Measurements from ENCODE around the gene DLGAP5.

The DLGAP5 gene

DNA sequence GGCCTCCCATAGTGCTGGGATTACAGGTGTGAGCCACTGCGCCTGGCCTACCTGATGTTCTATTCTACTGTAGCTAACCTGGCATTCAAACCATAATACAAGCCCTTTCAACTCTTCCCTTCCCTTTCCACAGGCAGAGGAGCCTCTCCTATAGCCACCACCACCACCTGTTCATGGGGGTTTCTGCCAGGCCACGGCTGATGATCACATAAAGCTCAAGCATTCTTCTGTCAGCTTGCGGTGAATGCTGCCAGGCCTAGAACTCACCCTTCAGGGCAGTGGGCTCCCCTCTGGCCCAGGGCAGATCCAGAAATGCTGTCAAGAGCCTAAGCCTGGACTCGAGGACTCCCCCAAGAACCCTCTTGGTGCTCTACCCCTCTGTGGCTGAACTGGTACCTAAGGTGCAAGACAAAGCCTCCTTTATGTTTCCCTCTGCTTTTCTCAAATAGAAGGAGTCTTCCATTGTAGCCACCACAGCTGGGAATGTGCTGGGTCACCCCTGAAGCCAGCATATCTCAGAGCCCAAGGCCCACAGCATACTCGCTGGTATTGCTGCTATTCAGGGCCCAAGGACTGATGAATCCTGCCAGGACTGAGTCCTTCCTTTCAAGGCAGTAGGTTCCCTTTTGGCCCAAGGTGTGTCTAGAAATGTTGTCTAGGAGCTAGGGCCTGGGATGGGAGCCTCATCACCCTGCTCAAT, 3.4 kb upstream of the DLGAP5 start:
- Histone ChIP-seq H3K9me3 (ENCODE audit: insufficient read depth, low read length) (no peaks in the 10 kb centered on the region), H3K27ac (ENCODE audit: low read length) (no peak overlapping the region), H3K27me3 (ENCODE audit: low read depth, low read length) (no peaks in the 10 kb centered on the region), H4K20me1 (ENCODE audit: insufficient read depth, low read length) (no peaks in the 10 kb centered on the region), H3K79me2 (ENCODE audit: low read length) (peaks cover 16% of the 10 kb centered on the region), H3K9ac (ENCODE audit: low read length) (no peak overlapping the region), H2AFZ (ENCODE audit: low read depth, low read length) (no peak overlapping the region), H3K4me3 (ENCODE audit: low read length) (no peak overlapping the region), H3K4me1 (ENCODE audit: low read length) (peaks cover 13% of the 10 kb centered on the region), H3K4me2 (ENCODE audit: low read length) (no peak overlapping the region), H3K36me3 (replicated peaks; ENCODE audit: low read depth, low read length) (no peaks in the 10 kb centered on the region)
- TF ChIP-seq, protein P1, sequence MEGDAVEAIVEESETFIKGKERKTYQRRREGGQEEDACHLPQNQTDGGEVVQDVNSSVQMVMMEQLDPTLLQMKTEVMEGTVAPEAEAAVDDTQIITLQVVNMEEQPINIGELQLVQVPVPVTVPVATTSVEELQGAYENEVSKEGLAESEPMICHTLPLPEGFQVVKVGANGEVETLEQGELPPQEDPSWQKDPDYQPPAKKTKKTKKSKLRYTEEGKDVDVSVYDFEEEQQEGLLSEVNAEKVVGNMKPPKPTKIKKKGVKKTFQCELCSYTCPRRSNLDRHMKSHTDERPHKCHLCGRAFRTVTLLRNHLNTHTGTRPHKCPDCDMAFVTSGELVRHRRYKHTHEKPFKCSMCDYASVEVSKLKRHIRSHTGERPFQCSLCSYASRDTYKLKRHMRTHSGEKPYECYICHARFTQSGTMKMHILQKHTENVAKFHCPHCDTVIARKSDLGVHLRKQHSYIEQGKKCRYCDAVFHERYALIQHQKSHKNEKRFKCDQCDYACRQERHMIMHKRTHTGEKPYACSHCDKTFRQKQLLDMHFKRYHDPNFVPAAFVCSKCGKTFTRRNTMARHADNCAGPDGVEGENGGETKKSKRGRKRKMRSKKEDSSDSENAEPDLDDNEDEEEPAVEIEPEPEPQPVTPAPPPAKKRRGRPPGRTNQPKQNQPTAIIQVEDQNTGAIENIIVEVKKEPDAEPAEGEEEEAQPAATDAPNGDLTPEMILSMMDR (IDR thresholded peaks at IDR 0.05; ENCODE audit: low read depth, low read length) = no peak
- no peak for TF ChIP-seq EZH2phosphoT487 (IDR thresholded peaks at IDR 0.05; ENCODE audit: low read depth)

- TF ChIP-seq EZH2phosphoT487 (IDR thresholded peaks at IDR 0.05; ENCODE audit: low read depth) = no peak
- TF ChIP-seq, protein P1 (IDR thresholded peaks at IDR 0.05; ENCODE audit: low read depth, low read length) = no peak
- Histone ChIP-seq H3K36me3 (replicated peaks; ENCODE audit: low read depth, low read length) (peaks cover 15% of the 10 kb centered on the region), H3K4me1 (ENCODE audit: low read length) (peaks cover 14% of the 10 kb centered on the region), H3K27me3 (ENCODE audit: low read depth, low read length) (no peaks in the 10 kb centered on the region), H3K9me3 (ENCODE audit: insufficient read depth, low read length) (no peaks in the 10 kb centered on the region), H3K4me3 (ENCODE audit: low read length) (peak overlapping the region; percentile 89), H3K4me2 (ENCODE audit: low read length) (peak overlapping the region; percentile 82), H3K9ac (ENCODE audit: low read length) (peak overlapping the region; percentile 61), H3K27ac (ENCODE audit: low read length) (no peak overlapping the region), H4K20me1 (ENCODE audit: insufficient read depth, low read length) (0 out of 2 replicates have a peak, but pooled peaks cover 4% of the 10 kb centered on the region), H2AFZ (ENCODE audit: low read depth, low read length) (peak overlapping the region; percentile 90), H3K79me2 (ENCODE audit: low read length) (peaks cover 38% of the 10 kb centered on the region)
Observed at GRCh38 chr14:55192054-55192621, 753 bp upstream of the DLGAP5 start.

DNA sequence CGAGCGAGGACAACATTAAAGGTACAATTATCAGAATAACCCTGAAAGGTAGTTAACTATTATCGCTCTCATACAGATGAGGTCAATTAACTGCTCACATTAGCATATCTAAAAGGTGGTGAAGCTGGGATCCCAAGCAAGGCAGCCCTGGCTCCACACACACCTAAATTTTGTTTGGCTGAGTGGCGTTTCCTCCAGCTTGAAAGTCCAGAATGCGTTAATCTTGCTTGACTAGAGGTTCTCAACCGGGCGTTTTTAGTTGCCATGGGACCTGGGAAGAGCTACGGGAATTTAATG, 531 bp downstream of the DLGAP5 start:
- peaks cover 15% of the 10 kb centered on the region for H3K36me3 ChIP-seq (replicated peaks; ENCODE audit: low read depth, low read length)
- H4K20me1 ChIP-seq (ENCODE audit: insufficient read depth, low read length) = 0 out of 2 replicates have a peak, but pooled peaks cover 4% of the 10 kb centered on the region
- H3K27ac ChIP-seq (ENCODE audit: low read length) = peak overlapping the region; percentile 44
- TF ChIP-seq, protein P1 (IDR thresholded peaks at IDR 0.05; ENCODE audit: low read depth, low read length) = no peak
- no peak for TF ChIP-seq EZH2phosphoT487 (IDR thresholded peaks at IDR 0.05; ENCODE audit: low read depth)
- H3K4me1 ChIP-seq (ENCODE audit: low read length) = peaks cover 14% of the 10 kb centered on the region
- H3K27me3 ChIP-seq (ENCODE audit: low read depth, low read length) = no peaks in the 10 kb centered on the region
- peak overlapping the region; percentile 94 for H3K4me2 ChIP-seq (ENCODE audit: low read length)
- H3K9ac ChIP-seq (ENCODE audit: low read length) = peak overlapping the region; percentile 83
- peak overlapping the region; percentile 78 for H2AFZ ChIP-seq (ENCODE audit: low read depth, low read length)
- H3K4me3 ChIP-seq (ENCODE audit: low read length) = peak overlapping the region; percentile 89
- peaks cover 44% of the 10 kb centered on the region for H3K79me2 ChIP-seq (ENCODE audit: low read length)
- no peaks in the 10 kb centered on the region for H3K9me3 ChIP-seq (ENCODE audit: insufficient read depth, low read length)

GRCh38 chr14:55188686-55189295, 2.6 kb downstream of the DLGAP5 start:
- Histone ChIP-seq H3K79me2 (ENCODE audit: low read length) (peaks cover 47% of the 10 kb centered on the region), H3K27ac (ENCODE audit: low read length) (no peak overlapping the region), H3K9me3 (ENCODE audit: insufficient read depth, low read length) (no peaks in the 10 kb centered on the region), H3K36me3 (replicated peaks; ENCODE audit: low read depth, low read length) (peaks cover 23% of the 10 kb centered on the region), H3K4me3 (ENCODE audit: low read length) (no peak overlapping the region), H4K20me1 (ENCODE audit: insufficient read depth, low read length) (0 out of 2 replicates have a peak, but pooled peaks cover 4% of the 10 kb centered on the region), H2AFZ (ENCODE audit: low read depth, low read length) (no peak overlapping the region), H3K4me2 (ENCODE audit: low read length) (no peak overlapping the region), H3K9ac (ENCODE audit: low read length) (no peak overlapping the region), H3K4me1 (ENCODE audit: low read length) (peaks cover 14% of the 10 kb centered on the region), H3K27me3 (ENCODE audit: low read depth, low read length) (no peaks in the 10 kb centered on the region)
- TF ChIP-seq, protein P1 (IDR thresholded peaks at IDR 0.05; ENCODE audit: low read depth, low read length) = no peak
- TF ChIP-seq EZH2phosphoT487 (IDR thresholded peaks at IDR 0.05; ENCODE audit: low read depth) = no peak
